ENCODE data around the gene GNPNAT1.
"Not testable (repeated sequence)": the region's sequence is repeated elsewhere in the genome, so short reads cannot be mapped to it uniquely, and the experiment has no call there.

- not testable (repeated sequence) for TF ChIP-seq USF2 (IDR thresholded peaks at IDR 0.05; ENCODE audit: low read depth, low read length); CTCF (conservative IDR thresholded peaks at IDR 0.05; ENCODE audit: low read depth, low read length); CEBPB (IDR thresholded peaks at IDR 0.05; ENCODE audit: low read depth, low read length); POLR2A (IDR thresholded peaks at IDR 0.05; ENCODE audit: low read depth, low read length); RFX5 (IDR thresholded peaks at IDR 0.05; ENCODE audit: low read depth, low read length); MXI1 (IDR thresholded peaks at IDR 0.05; ENCODE audit: borderline replicate concordance, low read depth, low read length); ELK1 (IDR thresholded peaks at IDR 0.05; ENCODE audit: borderline replicate concordance, low read depth, low read length); SMC3 (IDR thresholded peaks at IDR 0.05; ENCODE audit: low read depth, low read length); NFE2L2 (IDR thresholded peaks at IDR 0.05; ENCODE audit: low read depth, low read length); MAFK (IDR thresholded peaks at IDR 0.05; ENCODE audit: low read depth, low read length); MAZ (IDR thresholded peaks at IDR 0.05; ENCODE audit: borderline replicate concordance, low read depth, low read length); RCOR1 (IDR thresholded peaks at IDR 0.05; ENCODE audit: insufficient replicate concordance, low read length); RAD21 (IDR thresholded peaks at IDR 0.05; ENCODE audit: low read length)
Observed at GRCh38 chr14:52729035-52729434, 62.4 kb downstream of the GNPNAT1 start.

Measured in IMR-90 (cell line).